MM.1S (cell line): ENCODE measurements around the gene DTX4.
"Not testable (repeated sequence)": the region's sequence is repeated elsewhere in the genome, so short reads cannot be mapped to it uniquely, and the experiment has no call there.

Experiments used
- DNase-seq: peaks from one replicate; pipeline ENCODE4 v3.0.0-alpha.2; 2015
- H2AFZ ChIP-seq: fragments of 300-600 bp; sonication (generic); 2 replicates; pipeline ENCODE4 v1.6.0; 2016; ENCODE audit warnings: antibody characterized with exemption, low read length
- H3F3A ChIP-seq: fragments of 300-600 bp; sonication (generic); 2 replicates; pipeline ENCODE4 v1.6.1; 2016; ENCODE audit warnings: mild to moderate bottlenecking, antibody characterized with exemption, low read length, moderate library complexity, mixed read lengths; ENCODE audit not compliant: insufficient read depth
- H3K27ac ChIP-seq: fragments of 300-600 bp; sonication (generic); 2 replicates; pipeline ENCODE4 v1.5.1; 2016; ENCODE audit warnings: mild to moderate bottlenecking, low read length
- H3K27me3 ChIP-seq: fragments of 300-600 bp; sonication (generic); replicated peaks from 2 replicates; pipeline ENCODE4 v1.6.0; 2016; ENCODE audit warnings: low read length; ENCODE audit not compliant: insufficient read depth
- H3K36me3 ChIP-seq: fragments of 300-600 bp; sonication (generic); replicated peaks from 2 replicates; pipeline ENCODE4 v1.6.1; 2016; ENCODE audit warnings: mild to moderate bottlenecking, low read length, mixed read lengths; ENCODE audit not compliant: insufficient read depth
- H3K4me1 ChIP-seq: fragments of 300-600 bp; sonication (generic); 2 replicates; pipeline ENCODE4 v1.6.1; 2016; ENCODE audit warnings: low read length, mixed read lengths
- H3K4me2 ChIP-seq: fragments of 300-600 bp; sonication (generic); 2 replicates; pipeline ENCODE4 v1.6.0; 2016; ENCODE audit warnings: low read depth, low read length
- H3K4me3 ChIP-seq: fragments of 300-600 bp; sonication (generic); 2 replicates; pipeline ENCODE4 v1.5.1; 2016; ENCODE audit warnings: low read length, mixed read lengths
- H3K79me2 ChIP-seq: fragments of 300-600 bp; sonication (generic); 2 replicates; pipeline ENCODE4 v1.6.1; 2016; ENCODE audit warnings: mixed run types, low read length, mixed read lengths
- H3K9ac ChIP-seq: fragments of 300-600 bp; sonication (generic); 2 replicates; pipeline ENCODE4 v1.6.1; 2016; ENCODE audit warnings: low read length, mixed read lengths
- H3K9me2 ChIP-seq: fragments of 300-600 bp; sonication (generic); replicated peaks from 2 replicates; pipeline ENCODE4 v1.6.1; 2016; ENCODE audit warnings: mild to moderate bottlenecking, low read length, mixed read lengths; ENCODE audit not compliant: insufficient read depth
- H3K9me3 ChIP-seq: fragments of 300-600 bp; sonication (generic); replicated peaks from 2 replicates; pipeline ENCODE4 v1.6.1; 2016; ENCODE audit warnings: mild to moderate bottlenecking, low read length, mixed read lengths; ENCODE audit not compliant: insufficient read depth
- H4K20me1 ChIP-seq: fragments of 300-600 bp; sonication (generic); 2 replicates; pipeline ENCODE4 v1.6.1; 2016; ENCODE audit warnings: mild to moderate bottlenecking, low read length, moderate library complexity, mixed read lengths; ENCODE audit not compliant: insufficient read depth
- EZH2 ChIP-seq: fragments of 300-600 bp; sonication (generic); optimal IDR thresholded peaks from 2 replicates; pipeline ENCODE3; 2017; ENCODE audit warnings: low read depth, mild to moderate bottlenecking, antibody characterized with exemption, low read length, mixed read lengths
- TF ChIP-seq, protein P1 (sequence below): fragments of 300-600 bp; sonication (generic); IDR thresholded peaks from 2 replicates; pipeline ENCODE4 v1.5.1; 2016; ENCODE audit warnings: antibody characterized with exemption, low read length, mixed read lengths

The DTX4 gene

DNA sequence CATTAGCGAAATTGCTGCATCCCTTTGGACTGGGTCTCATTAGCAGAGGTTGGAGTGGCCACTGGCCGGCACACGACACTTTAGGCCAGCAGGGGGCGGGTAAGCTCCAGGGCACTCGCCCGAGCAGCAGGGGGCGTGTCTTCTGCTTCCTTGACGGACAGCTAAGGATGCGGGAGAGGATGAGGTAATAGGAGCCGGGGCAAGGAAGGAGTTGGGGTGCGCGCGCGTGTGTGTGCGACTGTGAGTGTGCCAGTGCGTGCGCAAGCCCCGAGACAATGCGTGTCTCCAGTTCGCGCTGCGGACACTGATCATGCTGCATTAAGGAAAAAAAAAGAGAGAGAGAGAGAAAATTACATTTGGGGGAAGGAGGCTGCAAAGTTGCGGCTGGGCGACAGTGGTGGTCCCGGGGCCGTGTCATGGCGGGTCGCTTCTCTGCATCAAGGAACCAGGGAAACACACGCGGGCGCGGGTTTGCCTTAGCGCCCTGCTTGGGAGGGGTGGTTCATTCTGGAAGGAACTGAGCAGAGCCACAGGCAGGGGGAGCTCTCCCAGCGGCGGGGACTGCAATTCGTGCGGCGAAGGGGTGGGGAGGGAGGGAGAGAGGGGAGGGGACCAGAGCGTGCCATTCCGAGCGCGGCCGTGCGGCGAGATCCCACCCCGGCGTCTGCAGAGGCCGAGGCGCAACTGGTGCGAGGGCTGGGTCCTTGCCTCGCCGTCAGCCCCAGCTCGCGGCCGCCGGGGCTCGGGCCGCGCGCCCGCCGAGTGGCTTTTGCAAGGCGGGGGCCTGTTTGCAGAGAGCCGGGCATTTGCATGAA, at the start of gene DTX4:
Gene DTX4 (plus strand): TSS at position 625 of the 815 bp plus-strand sequence. CDS start 464 bp downstream, outside the sequence.
- H3K27ac ChIP-seq: peak within 1 kb of the TSS; percentile 23; the same call in 1 of the 2 replicates
- H3K9ac ChIP-seq: peak within 1 kb of the TSS; percentile 60; the same call in 1 of the 2 replicates
- no peaks in the 10 kb centered on the region for H4K20me1 ChIP-seq
- no peaks in the 10 kb centered on the region for H3F3A ChIP-seq
- H3K79me2 ChIP-seq: no peaks in the 10 kb centered on the region
- H3K9me3 ChIP-seq: no peaks in the 10 kb centered on the region
- TF ChIP-seq EZH2: no peak
- TF ChIP-seq, protein P1, sequence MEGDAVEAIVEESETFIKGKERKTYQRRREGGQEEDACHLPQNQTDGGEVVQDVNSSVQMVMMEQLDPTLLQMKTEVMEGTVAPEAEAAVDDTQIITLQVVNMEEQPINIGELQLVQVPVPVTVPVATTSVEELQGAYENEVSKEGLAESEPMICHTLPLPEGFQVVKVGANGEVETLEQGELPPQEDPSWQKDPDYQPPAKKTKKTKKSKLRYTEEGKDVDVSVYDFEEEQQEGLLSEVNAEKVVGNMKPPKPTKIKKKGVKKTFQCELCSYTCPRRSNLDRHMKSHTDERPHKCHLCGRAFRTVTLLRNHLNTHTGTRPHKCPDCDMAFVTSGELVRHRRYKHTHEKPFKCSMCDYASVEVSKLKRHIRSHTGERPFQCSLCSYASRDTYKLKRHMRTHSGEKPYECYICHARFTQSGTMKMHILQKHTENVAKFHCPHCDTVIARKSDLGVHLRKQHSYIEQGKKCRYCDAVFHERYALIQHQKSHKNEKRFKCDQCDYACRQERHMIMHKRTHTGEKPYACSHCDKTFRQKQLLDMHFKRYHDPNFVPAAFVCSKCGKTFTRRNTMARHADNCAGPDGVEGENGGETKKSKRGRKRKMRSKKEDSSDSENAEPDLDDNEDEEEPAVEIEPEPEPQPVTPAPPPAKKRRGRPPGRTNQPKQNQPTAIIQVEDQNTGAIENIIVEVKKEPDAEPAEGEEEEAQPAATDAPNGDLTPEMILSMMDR: peak; percentile 85
- H3K27me3 ChIP-seq: peaks cover 9% of the 10 kb centered on the region
- no peaks in the 10 kb centered on the region for H3K4me1 ChIP-seq
- peak within 1 kb of the TSS; percentile 99 for H2AFZ ChIP-seq
- H3K4me2 ChIP-seq: peak within 1 kb of the TSS; percentile 100
- no peaks in the 10 kb centered on the region for H3K9me2 ChIP-seq
- peak within 1 kb of the TSS; percentile 96 for H3K4me3 ChIP-seq
- H3K36me3 ChIP-seq: no peaks in the 10 kb centered on the region
- peak; percentile 92 for DNase-seq

DNA sequence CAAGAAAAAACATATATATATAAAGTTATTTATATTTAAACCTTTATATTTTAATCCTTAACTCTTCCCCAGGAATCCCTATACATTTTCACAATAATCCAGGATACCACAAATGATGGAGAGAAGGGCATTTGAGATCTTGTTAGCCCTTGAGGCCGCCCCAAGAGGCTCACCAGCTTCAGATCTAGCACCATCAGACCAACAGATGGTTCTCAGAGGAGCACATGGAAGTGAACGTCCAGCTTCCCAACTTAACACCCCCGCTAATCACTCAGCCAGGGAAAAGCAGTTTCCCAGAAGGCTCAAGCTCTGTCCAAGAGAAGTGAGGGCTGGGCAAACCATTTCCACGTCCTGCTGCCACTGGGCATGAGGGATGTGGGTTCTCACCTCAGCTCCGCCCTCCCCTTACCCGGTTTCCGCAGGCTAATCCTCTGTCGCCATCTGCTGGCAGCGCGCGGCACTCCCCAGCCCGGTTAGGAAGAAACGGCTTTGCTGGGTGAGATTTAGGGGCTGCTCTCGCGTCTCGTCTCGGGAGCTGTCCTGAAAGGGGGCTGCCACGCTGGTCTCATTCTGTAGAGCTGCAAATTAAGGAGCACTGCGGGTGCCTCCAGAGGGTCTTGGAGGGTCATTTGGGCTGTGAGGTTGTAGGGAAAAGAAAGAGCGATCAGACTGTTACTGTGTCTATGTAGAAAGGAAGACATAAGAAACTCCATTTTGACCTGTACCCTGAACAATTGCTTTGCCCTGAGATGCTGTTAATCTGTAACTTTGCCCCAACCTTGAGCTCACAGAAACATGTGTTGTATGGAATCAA, 36.1 kb upstream of the DTX4 start:
- Histone ChIP-seq H3K4me3 (no peak overlapping the region), H3K79me2 (peaks cover 1% of the 10 kb centered on the region; the same call in 1 of the 2 replicates), H3K9ac (no peak overlapping the region), H4K20me1 (no peaks in the 10 kb centered on the region), H3K9me2 (no peaks in the 10 kb centered on the region), H3K27me3 (no peaks in the 10 kb centered on the region), H3K36me3 (no peaks in the 10 kb centered on the region; the same call in 1 of the 2 replicates), H3K4me1 (peaks cover 13% of the 10 kb centered on the region), H3F3A (no peaks in the 10 kb centered on the region), H3K4me2 (peak overlapping the region; percentile 58; the same call in 1 of the 2 replicates), H2AFZ (0 out of 2 replicates have a peak overlapping the region, but pooled peaks have one; percentile 34), H3K27ac (no peak overlapping the region), H3K9me3 (no peaks in the 10 kb centered on the region)
- TF ChIP-seq EZH2: no peak
- TF ChIP-seq, protein P1: peak; percentile 99
- peak; percentile 80 for DNase-seq

DNA sequence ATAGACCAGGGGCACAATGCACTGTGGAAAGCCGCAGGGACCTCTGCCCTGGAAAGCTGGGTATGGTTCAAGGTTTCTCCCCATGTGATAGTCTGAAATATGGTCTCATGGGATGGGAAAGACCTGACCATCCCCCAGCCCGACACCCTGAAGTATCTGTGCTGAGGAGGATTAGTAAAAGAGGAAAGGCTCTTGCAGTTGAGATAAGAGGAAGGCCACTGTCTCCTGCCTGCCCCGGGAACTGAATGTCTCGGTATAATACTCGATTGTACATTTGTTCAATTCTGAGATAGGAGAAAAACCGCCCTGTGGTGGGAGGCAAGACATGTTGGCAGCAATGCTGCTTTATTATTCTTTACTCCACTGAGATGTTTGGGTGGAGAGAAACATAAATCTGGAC, 35.4 kb upstream of the DTX4 start:
- H3K9me3 ChIP-seq, H3K27ac ChIP-seq, H3K4me2 ChIP-seq, H4K20me1 ChIP-seq, H3K79me2 ChIP-seq, H3K36me3 ChIP-seq, H3K9me2 ChIP-seq, DNase-seq, H3F3A ChIP-seq, H3K9ac ChIP-seq, H3K4me3 ChIP-seq, H3K27me3 ChIP-seq, H2AFZ ChIP-seq: not testable (repeated sequence)
- H3K4me1 ChIP-seq: peaks cover 19% of the 10 kb centered on the region
